Heart right ventricle (tissue), 16 donors: ENCODE data around the gene SPNS1. TPM values are rescaled to one million over a fixed set of nuclear protein-coding genes. Genes with fewer than 3 reads are reported as not detected.

Experiments
- ATAC-seq, 8 donors: fragments of 200-7000 bp; cut with Tn5 transposase; one replicate each; pipeline ENCODE4 v1.9.1; 2020; ENCODE audit warnings: mild to moderate bottlenecking in 8 of 8, moderate library complexity in 8 of 8, moderate number of reproducible peaks in 1 of 8
- DNase-seq, 2 donors: peaks; one replicate each; pipeline ENCODE4 v3.0.0-alpha.2; 2020
- H3K27ac ChIP-seq, 10 donors: fragments of 200-600 bp; sonication (generic) in 2 of 10; one replicate each; pipeline versions ENCODE4 v1.5.0 to v1.8.0; 2020 to 2022; ENCODE audit warnings: mild to moderate bottlenecking in 3 of 10
- H3K27me3 ChIP-seq, 7 donors: fragments of 200-600 bp; one replicate each; pipeline ENCODE4 v1.8.0; 2021 to 2022; ENCODE audit warnings: mild to moderate bottlenecking in 2 of 7
- H3K36me3 ChIP-seq, 9 donors: fragments of 200-600 bp; sonication (generic) in 1 of 9; one replicate each; pipeline versions ENCODE4 v1.5.0 to v1.8.0; 2020 to 2022; ENCODE audit warnings: mild to moderate bottlenecking in 2 of 9
- H3K4me1 ChIP-seq, 9 donors: fragments of 200-600 bp; sonication (generic) in 1 of 9; one replicate each; pipeline versions ENCODE4 v1.5.0 to v1.8.0; 2020 to 2022; ENCODE audit warnings: mild to moderate bottlenecking in 4 of 9
- H3K4me3 ChIP-seq, 10 donors: fragments of 200-600 bp; sonication (generic) in 2 of 10; one replicate each; pipeline versions ENCODE4 v1.5.0 to v1.8.0; 2020 to 2022; ENCODE audit warnings: mild to moderate bottlenecking in 7 of 10, moderate library complexity in 2 of 10
- H3K9me3 ChIP-seq, 11 donors: fragments of 200-600 bp in 10 of 11; sonication (generic) in 2 of 11; one replicate each; pipeline versions ENCODE4 v1.5.0 to v1.8.0; 2013 to 2022; ENCODE audit warnings: mild to moderate bottlenecking in 2 of 11, control low read depth in 1 of 11, moderate library complexity in 1 of 11
- WGBS, 2 donors: extraction: QIAGEN DNeasy Blood & Tissue Kit; methylation state at CpG; one replicate each; pipeline ENCODE4 v1.1.7; 2013; ENCODE audit warnings: inconsistent platforms in 1 of 2; 5-methylcytosine and 5-hydroxymethylcytosine counted together
- intact Hi-C, 10 donors: fragments of 100-400 bp; cut with DNase I; formaldehyde crosslinking; loops; one replicate each; pipeline versions ENCODE4 v1.11.1 to v1.14.2; 2022
- polyA plus RNA-seq, 2 donors: library from polyadenylated mRNA; stranded (reverse); fragments of 200-250 nt; gene quantifications; one replicate each; pipeline ENCODE4 v1.2.3, GENCODE V29; 2013
- total RNA-seq, 10 donors: library from RNA; stranded (reverse); fragmentation: NEBNext Ultra II Directional in 3 of 10; extraction: Animal tissue kit (Norgen Biotek cat#: 25700) in 3 of 10; gene quantifications; one replicate each; pipeline versions ENCODE4 v1.2.1 to v1.2.4, GENCODE V29; 2021 to 2023
- TF ChIP-seq, protein P1 (sequence below), 9 donors: fragments of 200-600 bp; sonication (generic) in 2 of 9; IDR thresholded peaks; one replicate each; pipeline versions ENCODE4 v1.5.0 to v1.8.0; 2021 to 2022; ENCODE audit warnings: antibody characterized with exemption in 9 of 9, mild to moderate bottlenecking in 5 of 9, moderate library complexity in 1 of 9
- donor health status: Arrhythmogenic right ventricular cardiomyopathy.
- donor health status: ischemic (EF 13 %, LVEDD 7.1; RV severe dilation, severe dysfunction).
- donor health status: healthy with polysubstance abuse.
- donor health status: DM: no; HTN: yes; CAD: no.
- donor health status: DM: no; HTN: no; CAD: no.
- donor health status: ischemic (EF 25% LVEDD 6.9; RV normal size, moderate dysfunction).
- donor health status: ischemic (EF 25% LVEDD 5.7; RV mildly dilated, moderate dysfunction).
- donor health status: healthy.
- donor health status: DM: yes; HTN: yes; CAD: no.
- donor health status: Ischemic cardiomyopathy.
- donor health status: ischemic (EF 35%, LVEDD 5.7; RV mildly dilated, moderate dysfunction).
- donor health status: nonischemic (EF 11% LVEDD 7.7; RV severe dilation, severe dysfunction).
- donor health status: DM: yes; HTN: yes; CAD: no.
- donor health status: PGD.
- donor health status: ischemic (EF 29% LVEDD 5.4; RV normal size, mild dysfunction).
- donor health status: nonischemic (EF 23%, LVEDD 6.1; RV moderate dilation, normal function).

Gene SPNS1
- total and polyA plus RNA-seq, 12 donors = 12.9 to 44.5 (median 18.2) TPM

DNA sequence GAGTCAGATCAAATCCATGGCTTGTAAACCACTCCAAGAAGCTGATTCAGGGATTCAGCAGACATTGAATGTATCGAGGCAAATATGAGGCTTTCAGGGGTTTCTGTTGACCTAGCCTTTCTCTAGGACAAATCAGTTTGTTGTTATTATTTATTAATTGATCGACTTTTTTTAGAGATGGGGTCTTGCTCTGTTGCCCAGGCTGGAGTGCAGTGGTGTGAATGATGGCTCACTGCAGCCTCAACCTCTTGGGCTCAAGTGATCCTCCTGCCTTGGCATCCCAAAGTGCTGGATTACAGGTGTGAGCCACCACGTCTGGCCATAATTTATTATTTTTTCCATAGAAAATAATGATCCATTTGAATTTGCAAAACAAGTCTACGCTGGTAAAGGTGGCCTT lies 37.3 kb downstream of the SPNS1 start:
- ATAC-seq (no peak), DNase-seq (no peak)
- Histone ChIP-seq H3K27ac (no peak overlapping the region), H3K27me3 (peaks cover 0 to 10% (median 0%) of the 10 kb centered on the region in 7 donors), H3K4me1 (peaks cover 0 to 40% (median 0%) of the 10 kb centered on the region in 9 donors), H3K9me3 (no peaks in the 10 kb centered on the region), H3K36me3 (no peaks in the 10 kb centered on the region), H3K4me3 (no peak overlapping the region)
- intact Hi-C loops = no loop called here
- WGBS, 2 donors = 79 to 85% methylated on average over 4 of the region's 4 CpGs
- TF ChIP-seq, protein P1, sequence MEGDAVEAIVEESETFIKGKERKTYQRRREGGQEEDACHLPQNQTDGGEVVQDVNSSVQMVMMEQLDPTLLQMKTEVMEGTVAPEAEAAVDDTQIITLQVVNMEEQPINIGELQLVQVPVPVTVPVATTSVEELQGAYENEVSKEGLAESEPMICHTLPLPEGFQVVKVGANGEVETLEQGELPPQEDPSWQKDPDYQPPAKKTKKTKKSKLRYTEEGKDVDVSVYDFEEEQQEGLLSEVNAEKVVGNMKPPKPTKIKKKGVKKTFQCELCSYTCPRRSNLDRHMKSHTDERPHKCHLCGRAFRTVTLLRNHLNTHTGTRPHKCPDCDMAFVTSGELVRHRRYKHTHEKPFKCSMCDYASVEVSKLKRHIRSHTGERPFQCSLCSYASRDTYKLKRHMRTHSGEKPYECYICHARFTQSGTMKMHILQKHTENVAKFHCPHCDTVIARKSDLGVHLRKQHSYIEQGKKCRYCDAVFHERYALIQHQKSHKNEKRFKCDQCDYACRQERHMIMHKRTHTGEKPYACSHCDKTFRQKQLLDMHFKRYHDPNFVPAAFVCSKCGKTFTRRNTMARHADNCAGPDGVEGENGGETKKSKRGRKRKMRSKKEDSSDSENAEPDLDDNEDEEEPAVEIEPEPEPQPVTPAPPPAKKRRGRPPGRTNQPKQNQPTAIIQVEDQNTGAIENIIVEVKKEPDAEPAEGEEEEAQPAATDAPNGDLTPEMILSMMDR (IDR thresholded peaks at IDR 0.05) = no peak

GRCh38 chr16:29012913-29013553 lies 38.5 kb downstream of the SPNS1 start:
- Histone ChIP-seq H3K27ac (peak overlapping the region in 1 of 10 donors; percentile 0), H3K9me3 (no peaks in the 10 kb centered on the region), H3K4me3 (no peak overlapping the region), H3K4me1 (peaks cover 0 to 35% (median 0%) of the 10 kb centered on the region in 9 donors), H3K27me3 (peaks cover 0 to 10% (median 0%) of the 10 kb centered on the region in 7 donors), H3K36me3 (no peaks in the 10 kb centered on the region)
- no peak for ATAC-seq
- DNase-seq = no peak
- intact Hi-C loops = no loop called here
- WGBS, 2 donors = 68 to 70% methylated on average over 9 of the region's 9 CpGs
- TF ChIP-seq, protein P1 (IDR thresholded peaks at IDR 0.05) = no peak

DNA sequence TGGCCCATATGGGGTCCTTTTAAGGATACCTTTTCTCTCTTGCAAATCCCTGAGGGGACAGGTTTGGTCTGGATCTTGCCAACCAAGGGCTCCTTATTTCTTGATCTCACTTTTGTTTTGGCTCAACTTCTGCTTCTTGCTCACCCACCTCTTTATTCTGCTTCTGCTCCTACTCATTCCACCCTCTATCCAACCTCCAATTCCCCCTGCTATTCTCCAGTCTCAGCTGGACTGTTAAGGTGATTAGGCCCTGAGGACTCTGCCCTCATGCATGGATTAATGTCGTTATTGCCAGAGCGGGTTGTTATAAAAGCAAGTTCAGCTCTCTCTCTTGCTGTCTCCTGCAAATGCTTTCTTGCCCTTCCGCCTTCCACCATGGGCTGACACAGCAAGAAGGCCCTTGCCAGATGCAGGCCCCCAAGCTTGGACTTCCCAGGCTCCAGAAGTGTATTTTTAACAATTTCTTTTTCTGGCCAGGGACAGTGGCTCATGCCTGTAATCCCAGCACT lies 40.0 kb downstream of the SPNS1 start:
- ATAC-seq = no peak
- peaks cover 0 to 20% (median 0%) of the 10 kb centered on the region in 9 donors for H3K4me1 ChIP-seq
- H3K4me3 ChIP-seq = no peak overlapping the region
- WGBS, 2 donors = 85 to 89% methylated on average over 3 of the region's 3 CpGs
- intact Hi-C loops = no loop called here
- DNase-seq = no peak
- TF ChIP-seq, protein P1 (IDR thresholded peaks at IDR 0.05) = no peak
- H3K36me3 ChIP-seq = no peaks in the 10 kb centered on the region
- H3K9me3 ChIP-seq = no peaks in the 10 kb centered on the region
- H3K27ac ChIP-seq = peak overlapping the region in 1 of 10 donors; percentile 12
- H3K27me3 ChIP-seq = no peaks in the 10 kb centered on the region

DNA sequence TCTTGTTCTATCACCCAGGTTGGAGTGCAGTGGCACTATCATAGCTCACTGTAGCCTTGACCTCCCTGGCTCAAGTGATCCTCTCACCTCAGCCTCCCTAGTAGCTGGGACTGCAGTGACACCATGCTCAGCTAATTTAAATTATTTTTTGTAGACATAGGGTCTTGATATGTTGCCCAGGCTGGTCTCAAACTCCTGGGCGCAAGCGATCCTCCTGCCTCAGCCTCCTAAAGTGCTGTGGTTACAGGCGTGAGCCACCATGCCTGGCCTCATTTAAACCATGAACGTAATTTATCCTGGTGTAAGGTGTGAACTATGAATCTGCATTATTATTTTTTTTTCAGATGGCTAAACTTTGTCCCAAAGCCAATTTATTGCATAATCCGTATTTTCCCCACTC lies 47.6 kb downstream of the SPNS1 start:
- 87% methylated on average over 5 of the region's 5 CpGs for WGBS, 2 donors
- Histone ChIP-seq H3K27ac (no peak overlapping the region), H3K9me3 (no peaks in the 10 kb centered on the region), H3K4me3 (no peak overlapping the region), H3K36me3 (no peaks in the 10 kb centered on the region), H3K4me1 (no peaks in the 10 kb centered on the region), H3K27me3 (peaks cover 0 to 26% (median 13%) of the 10 kb centered on the region in 7 donors)
- intact Hi-C loops = no loop called here
- ATAC-seq (no peak), DNase-seq (no peak)
- TF ChIP-seq, protein P1 (IDR thresholded peaks at IDR 0.05) = no peak
